Liver (tissue), 9 donors: ENCODE measurements around the gene EBLN2. TPM values are rescaled to one million over a fixed set of nuclear protein-coding genes. Genes with fewer than 3 reads are reported as not detected.
A peak's percentile ranks its signal among the peaks of the same experiment; 100 is the strongest.
"Not testable (repeated sequence)": the region's sequence is repeated elsewhere in the genome, so short reads cannot be mapped to it uniquely, and the experiment has no call there.

ENCODE experiments used
- DNase-seq: peaks from one replicate; pipeline ENCODE4 v3.0.0-alpha.2; 2017; ENCODE audit warnings: low spot score
- H3K27ac ChIP-seq, 2 donors: one replicate each; pipeline ENCODE4 v1.7.0; 2013; ENCODE audit warnings: inconsistent platforms in 2 of 2, low read length in 2 of 2, control low read depth in 1 of 2, low read depth in 1 of 2, mild to moderate bottlenecking in 1 of 2
- H3K27me3 ChIP-seq, 4 donors: one replicate each; pipeline versions ENCODE4 v1.6.1 to v1.7.0; 2013; ENCODE audit warnings: low read length in 3 of 4, inconsistent platforms in 1 of 4, mild to moderate bottlenecking in 1 of 4, moderate library complexity in 1 of 4; ENCODE audit not compliant: control insufficient read depth in 4 of 4, insufficient read depth in 4 of 4
- H3K36me3 ChIP-seq, 4 donors: one replicate each; pipeline versions ENCODE4 v1.6.1 to v1.7.0; 2013; ENCODE audit warnings: low read length in 3 of 4, mild to moderate bottlenecking in 3 of 4, low read depth in 1 of 4, moderate library complexity in 1 of 4; ENCODE audit not compliant: control insufficient read depth in 4 of 4, insufficient read depth in 3 of 4
- H3K4me1 ChIP-seq, 4 donors: one replicate each; pipeline versions ENCODE4 v1.6.1 to v1.7.0; 2013; ENCODE audit warnings: low read length in 3 of 4, mild to moderate bottlenecking in 3 of 4, moderate library complexity in 1 of 4; ENCODE audit not compliant: control insufficient read depth in 4 of 4, insufficient read depth in 4 of 4
- H3K4me3 ChIP-seq, 3 donors: one replicate each; pipeline versions ENCODE4 v1.6.1 to v1.7.0; 2013; ENCODE audit warnings: low read length in 3 of 3, control low read depth in 1 of 3, low read depth in 1 of 3, mild to moderate bottlenecking in 1 of 3
- H3K9ac ChIP-seq, 2 donors: one replicate each; pipeline ENCODE4 v1.7.0; 2013; ENCODE audit warnings: low read length in 2 of 2, mild to moderate bottlenecking in 2 of 2, moderate library complexity in 2 of 2, control low read depth in 1 of 2, low read depth in 1 of 2
- H3K9me3 ChIP-seq, 4 donors: one replicate each; pipeline versions ENCODE4 v1.6.1 to v1.7.0; 2013; ENCODE audit warnings: low read length in 3 of 4; ENCODE audit not compliant: control insufficient read depth in 4 of 4
- CTCF ChIP-seq: fragments of 150-350 bp; IDR thresholded peaks from 2 replicates; pipeline ENCODE4 v1.5.1; 2017; ENCODE audit warnings: improper control_type of control experiment, low read depth, low read length; ENCODE audit not compliant: missing input control
- EGR1 ChIP-seq, 2 donors: IDR thresholded peaks; 2 replicates each; pipeline ENCODE4 v1.6.1; 2016 to 2018; ENCODE audit warnings: antibody characterized with exemption in 2 of 2, low read depth in 2 of 2
- FOXA1 ChIP-seq: IDR thresholded peaks from 2 replicates; pipeline ENCODE4 v1.6.1; 2016; ENCODE audit warnings: antibody characterized with exemption
- FOXA2 ChIP-seq: IDR thresholded peaks from 2 replicates; pipeline ENCODE4 v1.6.1; 2016; ENCODE audit warnings: antibody characterized with exemption
- GABPA ChIP-seq, 2 donors: IDR thresholded peaks in 1 of 2; conservative IDR thresholded peaks in 1 of 2; 2 replicates each; pipeline ENCODE4 v1.6.1; 2016; ENCODE audit warnings: antibody characterized with exemption in 2 of 2, mild to moderate bottlenecking in 1 of 2, moderate library complexity in 1 of 2
- JUND ChIP-seq, 2 donors: IDR thresholded peaks; 2 replicates each; pipeline ENCODE4 v1.6.1; 2016; ENCODE audit warnings: antibody characterized with exemption in 2 of 2
- NR2F2 ChIP-seq: IDR thresholded peaks from 2 replicates; pipeline ENCODE4 v1.6.1; 2016; ENCODE audit warnings: antibody characterized with exemption
- RAD21 ChIP-seq, 2 donors: IDR thresholded peaks; 2 replicates each; pipeline ENCODE4 v1.6.1; 2016; ENCODE audit warnings: antibody characterized with exemption in 2 of 2, mild to moderate bottlenecking in 2 of 2
- TAF1 ChIP-seq: conservative IDR thresholded peaks from 2 replicates; pipeline ENCODE4 v1.6.1; 2016; ENCODE audit warnings: antibody characterized with exemption, mild to moderate bottlenecking
- YY1 ChIP-seq: IDR thresholded peaks from 2 replicates; pipeline ENCODE4 v1.6.1; 2016; ENCODE audit warnings: antibody characterized with exemption, mild to moderate bottlenecking
- WGBS: extraction: QIAGEN DNeasy Blood & Tissue Kit; methylation state at CpG from one replicate; pipeline ENCODE4 v1.1.7; 2013; 5-methylcytosine and 5-hydroxymethylcytosine counted together
- polyA plus RNA-seq, 2 donors: library from polyadenylated mRNA; stranded (reverse) in 1 of 2; unstranded in 1 of 2; fragments of 200-250 nt in 1 of 2; fragments of >200 nt in 1 of 2; fragmentation: Nextera tagmentation in 1 of 2; extraction: Ambion mirVana in 1 of 2; gene quantifications; one replicate each; pipeline versions ENCODE4 v1.2.1 to v1.2.3, GENCODE V29; 2013 to 2015
- total RNA-seq, 2 donors: library from RNA; depleted of rRNA; stranded (reverse); fragments of >200 nt; gene quantifications; one replicate each; pipeline ENCODE4 v1.2.3, GENCODE V29; 2014
- donor health status: healthy.
- donor health status: healthy.
- donor health status: healthy.
- donor health status: healthy.
- donor health status: healthy.

The EBLN2 gene
- total and polyA plus RNA-seq, 4 donors = 0.31 to 7.2 (median 2.0) TPM

- whole genome bisulfite sequencing = 15% methylated on average over 5 of the region's 5 CpGs
- DNase-seq = no peak
- Histone ChIP-seq H3K36me3 (no peaks in the 10 kb centered on the region), H3K27me3 (no peaks in the 10 kb centered on the region), H3K9ac (peak overlapping the region in 1 of 2 donors; percentile 56), H3K9me3 (no peaks in the 10 kb centered on the region), H3K27ac (peak overlapping the region in 1 of 2 donors; percentile 43), H3K4me1 (peaks cover 0 to 27% (median 17%) of the 10 kb centered on the region in 4 donors), H3K4me3 (no peak overlapping the region)
- TF ChIP-seq GABPA (IDR thresholded peaks at IDR 0.05 in 1 of 2, conservative IDR thresholded peaks at IDR 0.05 in 1 of 2) (no peak), NR2F2 (no peak), RAD21 (IDR thresholded peaks at IDR 0.05) (peak; percentile 87 to 91), CTCF (peak; percentile 53)
Measured at GRCh38 chr3:73056014-73056844, 5.2 kb upstream of the EBLN2 start.

GRCh38 chr3:73056845-73057150, 4.7 kb upstream of the EBLN2 start:
- DNase-seq = no peak
- no peak overlapping the region for H3K27ac ChIP-seq
- TF ChIP-seq JUND (IDR thresholded peaks at IDR 0.05) (no peak), YY1 (no peak), FOXA2 (no peak), RAD21 (IDR thresholded peaks at IDR 0.05) (no peak)
- peak overlapping the region in 1 of 2 donors; percentile 36 for H3K9ac ChIP-seq
- no peaks in the 10 kb centered on the region for H3K27me3 ChIP-seq
- no peaks in the 10 kb centered on the region for H3K9me3 ChIP-seq
- H3K4me1 ChIP-seq = peaks cover 0 to 26% (median 17%) of the 10 kb centered on the region in 4 donors
- peaks cover 0 to 3% (median under 1%) of the 10 kb centered on the region in 4 donors for H3K36me3 ChIP-seq
- H3K4me3 ChIP-seq = no peak overlapping the region

- Histone ChIP-seq H3K9me3 (no peaks in the 10 kb centered on the region), H3K9ac (peak overlapping the region in 1 of 2 donors; percentile 22), H3K27ac (no peak overlapping the region), H3K36me3 (peaks cover 0 to 28% (median 25%) of the 10 kb centered on the region in 4 donors), H3K27me3 (no peaks in the 10 kb centered on the region), H3K4me1 (peaks cover 0 to 15% (median 13%) of the 10 kb centered on the region in 4 donors), H3K4me3 (no peak overlapping the region)
- no peak for DNase-seq
- TF ChIP-seq TAF1 (no peak), FOXA1 (no peak), EGR1 (IDR thresholded peaks at IDR 0.05; ENCODE audit: low read depth in 2 of 2) (no peak)
- WGBS = 73% methylated on average over 1 of the region's 1 CpG
Measured at GRCh38 chr3:73060302-73060723, 1.1 kb upstream of the EBLN2 start.

- H3K27ac ChIP-seq, H3K4me3 ChIP-seq, H3K9ac ChIP-seq, H3K9me3 ChIP-seq, H3K4me1 ChIP-seq, DNase-seq, H3K27me3 ChIP-seq: not testable (repeated sequence)
- H3K36me3 ChIP-seq = peaks cover 2 to 38% (median 32%) of the 10 kb centered on the region in 4 donors
Measured at GRCh38 chr3:73066243-73066642, 4.8 kb downstream of the EBLN2 start.
